Measurements from ENCODE around the gene MGLL.

DNA sequence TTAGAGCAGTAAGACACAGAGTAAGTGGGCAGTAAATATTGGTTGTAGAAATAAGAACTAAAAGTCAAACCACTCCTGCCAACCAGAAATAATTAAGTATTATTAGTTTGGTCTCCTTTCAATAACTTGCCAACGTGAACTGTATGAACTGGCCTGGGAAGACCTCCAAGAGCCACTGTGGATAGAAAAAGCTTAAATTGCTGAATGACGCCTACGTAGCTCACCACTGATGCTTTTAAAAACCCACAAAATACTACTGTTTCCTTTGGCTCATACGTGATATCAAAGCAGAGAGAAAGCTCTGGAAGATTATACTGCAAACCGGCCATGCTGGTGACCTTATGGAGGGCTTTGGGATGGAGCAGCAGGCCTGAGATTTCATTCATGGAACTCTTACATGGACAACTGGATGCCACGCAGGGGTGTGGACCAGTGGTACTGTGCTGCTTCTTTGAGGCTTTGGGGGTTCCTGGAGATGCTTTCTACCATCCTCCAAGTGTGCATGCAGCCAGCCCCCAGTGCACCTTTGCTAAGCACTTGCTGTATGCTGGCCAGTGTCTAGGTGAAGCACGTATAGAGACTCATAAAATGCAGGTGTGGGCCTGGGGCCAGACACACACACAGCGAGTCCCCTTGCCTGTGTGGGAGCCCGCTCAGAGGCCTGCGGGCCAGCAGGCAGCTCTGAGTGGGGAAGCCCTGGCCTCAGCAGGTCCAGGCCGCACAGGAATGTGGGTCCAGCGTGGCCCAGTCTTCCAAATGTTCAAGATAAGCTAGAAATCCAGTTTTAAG, 82.8 kb downstream of the MGLL start:
- TF ChIP-seq, protein P1, sequence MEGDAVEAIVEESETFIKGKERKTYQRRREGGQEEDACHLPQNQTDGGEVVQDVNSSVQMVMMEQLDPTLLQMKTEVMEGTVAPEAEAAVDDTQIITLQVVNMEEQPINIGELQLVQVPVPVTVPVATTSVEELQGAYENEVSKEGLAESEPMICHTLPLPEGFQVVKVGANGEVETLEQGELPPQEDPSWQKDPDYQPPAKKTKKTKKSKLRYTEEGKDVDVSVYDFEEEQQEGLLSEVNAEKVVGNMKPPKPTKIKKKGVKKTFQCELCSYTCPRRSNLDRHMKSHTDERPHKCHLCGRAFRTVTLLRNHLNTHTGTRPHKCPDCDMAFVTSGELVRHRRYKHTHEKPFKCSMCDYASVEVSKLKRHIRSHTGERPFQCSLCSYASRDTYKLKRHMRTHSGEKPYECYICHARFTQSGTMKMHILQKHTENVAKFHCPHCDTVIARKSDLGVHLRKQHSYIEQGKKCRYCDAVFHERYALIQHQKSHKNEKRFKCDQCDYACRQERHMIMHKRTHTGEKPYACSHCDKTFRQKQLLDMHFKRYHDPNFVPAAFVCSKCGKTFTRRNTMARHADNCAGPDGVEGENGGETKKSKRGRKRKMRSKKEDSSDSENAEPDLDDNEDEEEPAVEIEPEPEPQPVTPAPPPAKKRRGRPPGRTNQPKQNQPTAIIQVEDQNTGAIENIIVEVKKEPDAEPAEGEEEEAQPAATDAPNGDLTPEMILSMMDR (IDR thresholded peaks at IDR 0.05; ENCODE audit: insufficient read depth, low read depth, low read length), result no peak
- TF ChIP-seq EZH2 (IDR thresholded peaks at IDR 0.05; ENCODE audit: insufficient read depth, low read length), result no peak
